Gastroesophageal sphincter (tissue), 3 donors: ENCODE results near the gene RETSAT.

ENCODE experiments used
- CTCF ChIP-seq, 4 experiments: fragments of 200-600 bp in 2 of 4; fragments of 450-650 bp in 2 of 4; sonication (generic) in 1 of 4; IDR thresholded peaks; one replicate each; pipeline ENCODE4 v1.5.1; 2017 to 2019; ENCODE audit warnings: antibody characterized with exemption in 4 of 4, mild to moderate bottlenecking in 2 of 4, moderate library complexity in 2 of 4
- POLR2A ChIP-seq, 2 donors: fragments of 450-650 bp; IDR thresholded peaks; one replicate each; pipeline ENCODE4 v1.6.1; 2017; ENCODE audit warnings: antibody characterized with exemption in 2 of 2, mild to moderate bottlenecking in 2 of 2, moderate library complexity in 1 of 2
- POLR2AphosphoS5 ChIP-seq: sonication (generic); formaldehyde crosslinking; IDR thresholded peaks from one replicate; pipeline ENCODE4 v1.6.1; 2017; ENCODE audit warnings: antibody characterized with exemption

- TF ChIP-seq CTCF (IDR thresholded peaks at IDR 0.05) (no peak), POLR2A (IDR thresholded peaks at IDR 0.05) (no peak), POLR2AphosphoS5 (no peak)
Observed at GRCh38 chr2:85309699-85310321, 44.5 kb downstream of the RETSAT start.
